M059J (cell line): ENCODE data around the gene CTDP1. TPM values are rescaled to one million over a fixed set of nuclear protein-coding genes. Genes with fewer than 3 reads are reported as not detected.
"Not testable (repeated sequence)": the region's sequence is repeated elsewhere in the genome, so short reads cannot be mapped to it uniquely, and the experiment has no call there.

Experiments
- DNase-seq: peaks from one replicate; pipeline ENCODE4 v3.0.0-alpha.2; 2012; ENCODE audit warnings: low read depth
- total RNA-seq: library from RNA; depleted of rRNA; stranded (reverse); fragments of >200 nt; shearing (Covaris generic); gene quantifications from 2 replicates; pipeline ENCODE4 v1.2.3, GENCODE V29; 2014

The CTDP1 gene
- total RNA-seq, 1 experiment from 2014 or later = 21.3 TPM

DNA sequence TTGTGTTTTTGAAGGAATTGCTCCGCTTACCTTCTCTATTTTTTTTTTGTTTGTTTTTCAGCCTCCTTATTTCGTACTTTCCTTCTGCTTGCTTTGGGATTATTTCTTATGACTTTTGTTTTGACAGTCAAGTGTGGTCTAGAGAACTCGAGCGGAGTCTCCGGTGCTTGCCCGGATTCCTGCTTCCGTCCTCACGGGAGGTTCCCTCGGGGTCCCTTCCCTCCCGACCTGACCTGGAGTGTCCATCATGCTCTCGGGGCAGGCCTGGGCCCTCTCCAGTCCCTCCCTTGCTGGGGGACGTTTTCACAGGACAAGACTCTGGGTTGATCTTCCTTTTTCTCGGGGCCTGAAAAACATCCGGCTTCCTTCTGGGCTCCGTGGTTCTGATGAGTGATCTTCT is 45.9 kb downstream of the CTDP1 start:
- no peak for DNase-seq

DNA sequence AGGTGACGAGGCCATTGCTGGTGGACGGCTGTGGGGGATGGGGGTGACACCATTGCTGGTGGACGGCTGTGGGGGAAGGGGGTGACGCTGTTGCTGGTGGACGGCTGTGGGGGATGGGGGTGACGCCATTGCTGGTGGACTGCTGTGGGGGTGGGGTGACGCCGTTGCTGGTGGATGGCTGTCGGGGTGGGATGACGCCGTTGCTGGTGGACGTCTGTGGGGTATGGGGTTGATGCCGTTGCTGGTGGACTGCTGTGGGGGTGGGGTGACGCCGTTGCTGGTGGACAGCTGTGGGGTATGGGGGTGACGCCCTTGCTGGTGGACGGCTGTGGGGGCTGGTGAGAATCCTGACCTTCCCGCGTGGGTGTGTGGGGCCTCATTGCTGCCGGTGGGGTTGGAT is 47.1 kb downstream of the CTDP1 start:
- DNase-seq = no peak

DNA sequence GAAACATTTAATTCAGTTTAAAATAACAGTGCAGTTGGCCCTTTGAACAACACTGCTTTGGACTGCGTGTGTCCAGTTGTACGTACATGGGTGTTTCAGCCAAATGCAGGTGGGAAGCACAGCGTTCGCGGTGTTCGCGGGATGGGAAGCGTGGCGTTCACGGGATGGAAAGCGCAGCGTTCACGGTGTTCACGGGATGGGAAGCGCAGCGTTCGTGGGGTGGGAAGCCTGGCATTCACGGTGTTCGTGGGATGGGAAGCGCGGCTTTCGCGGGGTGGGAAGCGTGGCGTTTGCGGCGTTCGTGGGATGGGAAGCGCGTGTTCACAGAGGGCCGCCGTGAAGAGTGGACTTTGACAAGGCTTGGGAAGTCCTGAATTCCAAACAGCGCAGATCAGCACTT is 47.6 kb downstream of the CTDP1 start:
- no peak for DNase-seq

DNA sequence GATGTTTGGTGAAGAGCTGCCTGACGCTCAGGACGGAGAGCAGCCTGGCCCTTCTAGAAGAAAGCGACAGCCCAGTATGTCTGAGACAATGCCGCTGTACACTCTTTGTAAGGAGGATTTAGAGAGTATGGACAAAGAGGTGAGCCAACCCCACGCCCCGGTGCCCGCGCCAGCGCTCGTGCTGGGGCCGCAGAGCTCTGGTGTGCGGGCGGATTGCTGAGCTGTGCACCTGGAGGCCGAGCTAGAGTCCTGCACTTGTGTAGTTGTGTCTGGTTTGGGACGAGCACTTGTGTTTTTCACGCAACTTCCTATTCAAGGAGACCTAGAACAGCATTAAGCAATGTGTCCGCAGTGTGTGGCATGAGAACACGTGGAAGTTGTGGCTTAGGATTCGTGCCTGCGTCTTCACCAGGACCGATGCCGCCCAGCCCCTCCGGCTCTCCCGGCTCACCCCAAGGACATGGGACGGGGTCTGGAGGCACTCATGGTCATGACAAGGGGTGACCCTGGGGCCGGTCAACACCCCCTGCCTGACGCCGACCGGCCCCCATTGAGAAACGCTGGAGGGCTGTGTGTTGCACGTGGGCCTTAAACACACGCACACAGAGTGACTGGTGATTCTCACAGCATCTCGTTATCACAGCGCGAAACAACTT is 49.5 kb downstream of the CTDP1 start:
- no peak for DNase-seq

DNA sequence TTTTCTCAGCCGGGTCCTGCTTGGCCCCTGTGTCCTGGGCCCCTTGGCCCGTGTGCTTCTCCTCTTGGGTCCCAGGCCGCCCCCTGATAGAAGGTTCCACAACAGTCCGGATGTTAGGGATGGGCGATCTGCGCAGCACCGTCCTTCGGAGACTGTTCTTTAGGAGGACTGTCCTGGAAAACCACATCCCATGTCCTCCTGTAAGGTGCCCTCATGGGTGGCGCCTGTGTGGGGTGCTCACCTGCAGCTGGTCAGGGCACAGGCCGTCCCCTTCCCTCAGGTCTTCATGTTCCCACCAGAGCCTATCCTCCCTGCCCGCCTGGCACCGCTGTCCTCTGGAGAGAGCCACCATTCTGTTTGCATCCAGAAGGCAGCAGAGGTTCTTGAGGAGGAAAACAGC is 50.0 kb downstream of the CTDP1 start:
- no peak for DNase-seq

DNA sequence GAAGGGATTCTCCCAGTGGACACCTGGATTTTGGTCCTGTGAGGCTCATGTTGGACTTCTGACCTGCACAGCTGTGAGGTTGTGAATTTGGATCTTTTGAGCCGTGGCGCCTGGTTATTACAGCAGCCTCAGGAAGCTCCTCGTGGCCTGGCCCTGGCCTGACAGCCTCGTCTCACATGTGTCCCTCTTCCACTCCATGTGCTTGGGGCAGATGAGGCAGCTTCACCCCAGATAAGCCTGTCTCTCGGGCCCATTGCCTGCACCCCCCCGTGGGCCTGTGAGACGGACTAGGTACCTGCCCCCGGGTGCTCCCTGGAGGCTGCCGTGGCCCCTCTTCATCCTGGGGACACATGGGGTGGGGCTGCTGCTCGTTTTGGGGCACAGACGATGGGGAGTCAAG is 51.2 kb downstream of the CTDP1 start:
- DNase-seq = no peak

DNA sequence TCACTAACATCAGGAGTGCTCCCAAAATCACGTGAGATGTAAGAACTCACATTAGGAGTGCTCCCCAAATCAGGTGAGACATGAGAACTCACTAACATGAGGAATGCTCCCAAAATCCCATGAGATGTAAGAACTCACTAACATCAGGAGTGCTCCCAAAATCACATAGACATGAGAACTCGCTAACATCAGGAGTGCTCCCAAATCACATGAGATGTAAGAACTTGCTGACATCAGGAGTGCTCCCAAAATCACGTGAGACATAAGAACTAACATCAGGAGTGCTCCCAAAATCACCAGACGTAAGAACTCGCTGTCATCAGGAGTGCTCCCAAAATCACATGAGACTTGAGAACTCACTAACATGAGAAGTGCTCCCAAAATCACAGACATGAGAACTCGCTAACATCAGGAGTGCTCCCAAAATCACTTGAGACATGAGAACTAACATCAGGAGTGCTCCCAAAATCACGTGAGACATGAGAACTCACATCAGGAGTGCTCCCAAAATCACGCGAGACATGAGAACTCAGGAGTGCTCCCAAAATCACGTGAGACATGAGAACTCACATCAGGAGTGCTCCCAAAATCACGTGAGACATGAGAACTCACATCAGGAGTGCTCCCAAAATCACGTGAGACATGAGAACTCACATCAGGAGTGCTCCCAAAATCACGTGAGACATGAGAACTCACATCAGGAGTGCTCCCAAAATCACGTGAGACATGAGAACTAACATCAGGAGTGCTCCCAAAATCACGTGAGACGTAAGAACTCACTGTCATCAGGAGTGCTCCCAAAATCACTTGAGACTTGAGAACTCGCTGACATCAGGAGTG is 52.5 kb downstream of the CTDP1 start:
- not testable (repeated sequence) for DNase-seq

DNA sequence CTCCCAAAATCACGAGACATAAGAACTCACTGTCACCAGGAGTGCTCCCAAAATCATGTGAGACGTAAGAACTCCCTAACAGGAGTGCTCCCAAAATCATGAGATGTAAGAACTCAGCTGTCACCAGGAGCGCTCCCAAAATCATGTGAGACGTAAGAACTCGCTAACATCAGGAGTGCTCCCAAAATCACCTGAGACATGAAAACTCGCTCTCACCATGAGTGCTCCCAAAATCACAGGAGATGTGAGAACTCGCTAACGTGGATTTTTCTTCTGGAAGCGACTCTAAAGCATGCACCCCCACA is 53.1 kb downstream of the CTDP1 start:
- DNase-seq = no peak

DNA sequence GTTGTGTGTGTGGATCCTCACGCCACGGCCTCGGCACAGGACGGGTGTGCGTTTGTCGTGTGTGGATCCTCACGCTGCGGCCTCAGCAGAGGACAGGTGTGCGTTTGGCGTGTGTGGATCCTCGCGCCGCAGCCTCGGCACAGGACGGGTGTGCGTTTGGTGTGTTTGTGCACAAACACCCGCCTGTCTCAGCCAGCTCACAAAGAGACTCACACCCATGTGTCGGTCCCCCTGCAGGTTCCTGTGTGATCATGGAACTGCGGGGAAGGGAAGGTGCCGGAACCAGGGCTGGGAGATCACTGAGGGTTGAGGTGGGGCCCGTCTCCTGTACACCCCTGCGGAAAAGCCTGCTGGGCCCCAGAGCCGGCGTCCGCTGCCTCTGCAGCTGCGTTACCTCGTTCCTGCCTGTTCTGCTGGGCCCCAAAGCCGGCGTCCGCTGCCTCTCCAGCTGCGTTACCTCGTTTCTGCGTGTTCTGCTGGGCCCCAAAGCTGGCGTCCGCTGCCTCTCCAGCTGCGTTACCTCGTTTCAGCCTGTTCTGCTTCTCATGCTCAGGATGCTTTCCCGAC is 53.6 kb downstream of the CTDP1 start:
- DNase-seq = no peak

DNA sequence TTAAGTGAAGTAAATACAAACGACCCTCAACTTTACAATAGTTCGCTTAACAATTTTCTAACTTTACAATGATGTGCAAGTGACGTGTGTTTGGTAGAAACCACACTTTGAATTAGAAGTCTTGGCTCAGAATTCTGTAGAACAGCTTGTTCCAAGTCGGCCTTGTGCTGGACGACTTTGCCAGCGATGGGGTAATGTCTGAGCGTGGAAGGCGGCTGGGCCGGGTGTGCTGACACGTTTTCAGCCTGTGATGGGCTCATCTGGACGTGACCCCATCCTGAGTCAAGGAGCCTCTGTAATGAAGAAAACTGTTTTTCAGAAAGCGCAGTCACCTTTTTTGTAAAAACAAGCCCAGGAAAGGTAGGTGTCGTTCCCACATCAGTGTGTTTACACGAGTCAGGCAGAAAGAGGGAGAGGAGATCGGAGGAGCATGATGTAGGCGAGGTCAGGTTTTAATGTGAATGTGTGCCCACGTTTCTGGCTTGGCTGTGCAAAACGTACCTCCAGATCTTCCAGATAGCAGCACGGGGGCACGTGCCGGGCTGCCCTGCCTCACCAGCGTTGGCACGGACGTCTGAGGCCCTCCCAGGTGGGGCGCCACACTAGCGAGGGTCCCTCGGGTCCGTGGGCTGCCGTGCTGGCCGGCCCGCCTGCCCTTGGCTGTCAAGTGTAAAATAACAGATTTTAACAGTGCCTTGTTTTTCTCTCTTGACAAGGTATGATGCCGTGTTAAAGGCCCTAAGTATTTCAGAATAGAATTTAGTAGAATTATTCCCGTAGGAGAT is 54.6 kb downstream of the CTDP1 start:
- DNase-seq = no peak

DNA sequence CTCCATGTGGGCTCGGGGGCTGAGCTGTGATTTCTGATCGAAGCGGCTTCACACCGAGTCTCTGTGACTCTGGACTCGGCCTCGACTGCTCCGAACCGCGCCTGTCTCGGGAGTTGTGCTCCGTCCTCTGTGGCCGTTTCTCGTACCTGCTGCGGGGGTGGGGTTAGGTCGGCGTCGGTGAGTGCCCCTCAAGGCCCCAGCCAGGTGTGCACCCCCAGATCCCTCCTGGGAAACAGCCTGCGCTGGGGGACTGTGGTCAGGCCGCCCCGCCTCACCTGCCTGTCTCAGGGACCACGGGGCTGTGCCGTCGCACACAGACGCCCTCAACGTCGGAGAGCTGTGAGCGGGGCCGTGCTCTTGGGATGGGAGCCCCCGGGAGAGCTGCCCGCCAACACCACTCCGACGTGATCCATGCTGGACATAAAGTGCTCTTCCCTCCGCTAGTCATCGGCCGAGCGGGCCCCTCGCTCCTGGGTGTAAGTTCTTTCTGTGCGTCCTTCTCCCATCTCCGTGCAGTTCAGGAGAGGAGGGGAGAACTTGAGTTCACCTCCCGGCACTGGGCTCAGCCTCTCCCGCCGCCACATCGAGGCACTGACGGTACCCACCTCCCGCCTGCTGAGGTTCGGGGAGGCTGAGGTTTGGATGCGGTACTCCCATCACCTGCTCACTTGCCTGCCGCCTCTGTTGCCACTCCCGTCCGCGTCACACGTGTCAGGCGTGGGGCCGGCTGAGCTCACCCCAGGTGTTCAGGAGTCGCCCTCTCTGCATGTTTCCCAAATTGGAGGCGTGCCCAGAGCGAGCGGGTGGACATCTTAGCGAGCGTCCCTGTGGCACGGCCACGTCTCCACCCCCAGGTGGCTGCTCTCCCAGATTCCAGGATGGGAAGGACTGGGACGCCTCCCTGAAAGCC is 55.7 kb downstream of the CTDP1 start:
- DNase-seq = no peak

DNA sequence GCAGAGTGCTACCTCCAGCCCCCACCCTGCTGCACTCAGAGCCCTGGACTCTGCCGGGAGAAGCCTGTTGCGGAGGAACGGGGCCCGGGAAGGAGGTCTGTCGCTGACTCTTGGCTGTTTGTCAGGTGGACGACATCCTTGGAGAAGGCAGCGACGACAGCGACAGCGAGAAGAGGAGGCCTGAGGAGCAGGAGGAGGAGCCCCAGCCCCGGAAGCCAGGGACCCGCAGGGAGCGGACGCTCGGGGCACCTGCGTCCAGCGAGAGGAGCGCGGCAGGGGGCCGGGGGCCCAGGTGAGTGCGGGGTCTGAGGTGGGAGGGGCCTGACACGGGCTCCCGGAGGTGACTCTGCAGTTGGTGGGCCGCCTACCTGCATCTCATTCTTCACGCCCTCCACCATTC is 56.6 kb downstream of the CTDP1 start:
- DNase-seq = no peak

DNA sequence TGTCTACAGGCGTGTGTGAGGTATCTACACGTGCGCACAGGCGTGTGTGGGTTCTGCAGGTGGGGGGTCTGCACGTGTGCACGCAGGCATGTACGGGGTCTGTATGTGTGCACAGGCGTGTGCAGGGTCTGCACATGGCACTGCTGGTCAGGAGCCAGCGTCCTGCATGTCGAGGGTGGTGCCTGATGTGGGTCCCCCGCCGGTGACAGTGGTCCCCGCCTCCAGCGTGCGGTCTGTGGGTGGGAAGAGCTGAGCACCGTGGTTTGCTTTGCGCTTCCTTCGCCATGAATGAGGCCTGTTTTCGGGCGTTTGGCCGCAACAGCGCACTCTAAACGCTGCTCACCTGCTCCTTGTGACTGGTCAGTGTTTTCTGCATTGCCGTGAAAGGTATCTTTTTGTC is 57.2 kb downstream of the CTDP1 start:
- no peak for DNase-seq

DNA sequence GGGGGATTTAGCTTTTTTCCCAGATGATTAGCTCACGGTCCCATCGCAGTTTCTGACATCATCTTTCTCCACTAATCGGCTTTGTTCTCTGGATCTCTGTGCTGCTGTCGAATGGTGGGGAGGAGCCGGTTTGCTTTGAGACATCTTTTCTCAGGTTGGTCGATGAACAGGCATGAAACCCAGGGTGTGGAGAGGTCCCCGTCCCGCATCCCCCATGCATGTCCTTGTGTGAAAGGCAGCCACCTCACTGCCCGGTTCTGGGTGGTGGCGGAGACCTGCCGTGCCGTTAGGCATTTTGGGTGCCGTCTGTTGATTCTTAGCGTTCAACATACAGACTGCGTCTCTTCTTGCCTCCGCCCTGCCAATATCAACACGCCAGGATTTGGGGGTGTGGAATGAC is 57.8 kb downstream of the CTDP1 start:
- no peak for DNase-seq

DNA sequence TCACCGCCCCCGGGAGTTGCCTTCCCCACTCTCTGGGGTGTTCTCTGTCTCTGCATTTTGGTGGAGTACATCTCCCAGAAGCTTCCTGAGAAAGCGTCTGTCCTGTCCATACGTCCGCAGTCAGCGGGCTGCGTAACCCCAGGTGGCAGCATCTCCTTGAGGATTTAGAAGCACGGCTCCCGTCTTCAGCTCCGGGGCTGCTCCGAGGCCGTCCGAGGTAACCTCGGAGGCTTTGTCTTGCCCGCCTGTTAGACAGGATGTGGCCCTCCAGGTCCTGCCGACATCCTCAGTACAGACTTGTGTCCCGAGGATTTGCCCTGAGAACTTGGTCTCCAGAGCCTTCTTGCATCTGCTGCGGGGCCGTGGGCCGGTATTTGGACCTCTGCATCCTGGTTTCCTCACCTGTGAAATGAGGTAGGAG is 58.4 kb downstream of the CTDP1 start:
- no peak for DNase-seq

DNA sequence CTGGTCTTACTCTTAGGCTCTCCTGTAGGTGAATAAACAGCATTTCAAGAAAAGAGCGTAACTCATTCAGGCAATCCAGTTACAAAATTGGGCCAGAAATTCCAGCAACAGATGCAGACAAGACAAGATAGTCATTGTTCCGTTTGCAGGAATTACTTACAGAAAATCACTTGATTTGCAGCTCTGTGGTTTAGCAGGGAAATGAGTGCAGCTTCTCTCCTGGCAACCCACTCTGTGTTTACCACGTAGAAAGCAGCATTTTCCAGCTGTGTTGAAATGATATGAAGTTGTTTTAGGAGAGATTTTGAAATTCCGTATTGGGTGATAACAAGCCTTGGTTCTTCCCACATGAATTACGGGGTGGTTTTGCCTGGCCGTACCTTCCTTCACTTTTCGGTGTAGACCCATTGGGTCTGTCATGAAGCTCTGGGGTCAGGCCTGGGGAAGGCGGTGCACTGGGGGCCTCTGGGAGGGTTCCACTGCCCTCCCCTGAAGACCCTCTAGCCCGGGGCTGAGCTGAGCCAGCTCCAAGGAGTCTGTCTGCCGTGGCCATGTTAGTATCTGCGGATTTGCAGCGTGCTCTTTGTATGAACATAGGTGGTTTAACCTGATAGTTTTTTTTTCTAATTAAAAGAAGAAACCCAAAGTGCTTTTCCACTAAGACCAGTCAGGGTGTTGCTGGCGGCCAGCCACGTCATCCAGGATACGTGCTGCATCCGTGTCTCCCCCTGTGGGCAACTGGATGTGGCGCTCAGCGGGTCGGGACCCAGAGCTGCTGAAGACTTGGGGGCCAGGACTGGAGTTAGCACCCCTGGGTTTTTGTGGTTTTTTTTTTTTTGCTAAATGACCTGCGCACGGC is 59.2 kb downstream of the CTDP1 start:
- no peak for DNase-seq

DNA sequence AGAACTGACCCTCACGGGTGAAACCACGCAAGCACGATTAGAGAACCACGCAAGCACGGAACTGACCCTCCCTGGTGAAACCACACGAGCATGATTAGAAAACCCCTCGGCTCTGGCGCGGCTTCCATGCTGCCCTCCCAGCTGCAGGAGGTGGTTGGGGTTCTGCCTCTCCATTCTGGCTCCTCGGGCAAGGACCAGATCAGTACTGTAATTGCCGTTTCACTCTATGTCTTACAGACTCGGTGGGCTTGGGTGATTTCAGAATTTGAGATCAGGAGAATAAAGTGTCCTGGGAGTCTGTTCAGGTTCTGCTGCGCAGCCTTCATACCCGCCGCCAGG is 59.8 kb downstream of the CTDP1 start:
- no peak for DNase-seq

DNA sequence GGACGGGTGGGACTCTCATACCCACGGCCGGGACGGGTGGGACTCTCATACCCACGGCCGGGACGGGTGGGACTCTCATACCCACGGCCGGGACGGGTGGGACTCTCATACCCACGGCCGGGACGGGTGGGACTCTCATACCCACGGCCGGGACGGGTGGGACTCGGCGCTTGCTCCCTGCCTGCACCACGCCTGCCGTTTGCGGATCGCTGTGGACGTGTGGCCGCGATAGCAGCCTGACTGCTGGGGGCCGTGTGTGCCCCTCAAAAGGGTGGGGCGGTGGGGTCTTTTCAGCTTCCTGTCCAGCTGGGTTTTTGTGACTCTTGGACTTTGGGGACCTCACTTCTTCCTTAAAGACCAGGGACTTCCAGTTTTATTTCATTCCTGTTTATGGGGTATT is 60.4 kb downstream of the CTDP1 start:
- DNase-seq = not testable (repeated sequence)

DNA sequence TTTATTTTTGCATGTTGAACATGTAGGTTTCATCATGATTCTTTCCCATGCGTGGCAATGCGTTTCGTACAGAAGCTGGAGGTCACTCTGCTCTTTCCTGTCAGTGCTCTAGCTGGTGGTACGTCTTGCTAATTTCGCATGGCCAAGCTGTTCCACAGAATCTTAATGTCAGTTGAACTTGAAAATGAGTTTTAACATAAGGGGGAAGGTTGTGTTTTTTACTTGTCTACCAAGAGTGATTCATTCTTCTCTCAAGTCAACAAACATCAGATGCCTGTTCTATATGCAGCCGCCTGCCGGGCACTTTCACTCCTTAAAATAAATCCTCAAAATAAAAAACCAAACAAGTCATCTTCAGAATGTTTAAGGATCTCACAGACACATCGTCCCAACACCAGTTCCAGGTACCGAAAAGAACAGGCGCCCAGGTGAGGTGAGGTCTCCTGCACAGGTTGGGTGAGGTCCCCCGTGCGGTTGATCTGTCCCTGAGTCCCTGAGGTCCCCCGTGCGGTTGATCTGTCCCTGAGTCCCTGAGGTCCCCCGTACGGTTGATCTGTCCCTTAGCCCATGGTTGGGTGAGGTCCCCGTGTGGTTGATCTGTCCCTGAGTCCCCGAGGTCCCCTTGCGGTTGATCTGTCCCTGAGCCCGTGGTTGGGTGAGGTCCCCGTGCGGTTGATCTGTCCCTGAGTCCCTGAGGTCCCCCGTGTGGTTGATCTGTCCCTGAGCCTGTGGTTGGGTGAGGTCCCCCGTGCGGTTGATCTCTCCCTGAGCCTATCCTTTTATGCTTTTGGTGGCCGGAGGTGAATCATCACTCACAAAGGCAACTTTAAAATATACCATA is 61.1 kb downstream of the CTDP1 start:
- no peak for DNase-seq

DNA sequence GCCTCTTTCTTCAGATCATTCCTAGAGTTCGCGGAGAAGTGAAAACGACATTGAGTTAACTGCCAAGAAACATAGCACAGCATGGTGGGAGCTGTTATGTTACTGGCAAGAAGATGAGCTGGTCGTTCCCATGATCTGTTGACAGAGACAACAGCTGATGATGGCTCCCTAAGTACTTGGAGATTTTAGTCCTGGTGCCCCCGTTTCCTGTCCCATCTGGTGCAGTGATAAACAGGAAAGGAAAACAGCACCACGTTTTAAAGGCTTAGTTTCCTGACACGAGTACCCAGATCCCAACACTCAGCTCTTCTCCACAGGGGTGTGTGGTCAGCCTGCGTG is 61.7 kb downstream of the CTDP1 start:
- DNase-seq = no peak
